Measurements from ENCODE around the gene LGMN. TPM values are rescaled to one million over a fixed set of nuclear protein-coding genes. Genes with fewer than 3 reads are reported as not detected.

The LGMN gene
- polyA plus RNA-seq, 3 donors, result 1.7 to 3.3 (median 2.9) TPM

GRCh38 chr14:92677955-92678354, 70.5 kb downstream of the LGMN start:
- Histone ChIP-seq H3K4me3 (replicated peaks in 1 of 3; ENCODE audit: low read depth in 2 of 3, low read length in 3 of 3) (no peak overlapping the region), H3K4me1 (ENCODE audit: control insufficient read depth in 1 of 2, insufficient read depth in 2 of 2, low read length in 2 of 2) (peaks cover 51 to 61% of the 10 kb centered on the region in 2 donors), H3K9me3 (replicated peaks in 1 of 2; ENCODE audit: control insufficient read depth in 1 of 2, insufficient read depth in 1 of 2, low read length in 2 of 2) (peaks cover 0 to 4% of the 10 kb centered on the region in 2 donors), H3K79me2 (ENCODE audit: insufficient read depth, low read length) (peaks cover 97% of the 10 kb centered on the region), H4K20me1 (ENCODE audit: insufficient read depth, low read length) (peaks cover 100% of the 10 kb centered on the region), H2AFZ (ENCODE audit: insufficient read depth, low read depth, low read length, poor library complexity, severe bottlenecking) (no peak overlapping the region), H3K27me3 (ENCODE audit: control insufficient read depth in 2 of 2, insufficient read depth in 2 of 2, low read length in 2 of 2) (no peaks in the 10 kb centered on the region), H3K4me2 (replicated peaks; ENCODE audit: extremely low read depth, low read length, poor library complexity, severe bottlenecking) (no peak overlapping the region), H3K27ac (ENCODE audit: low read depth in 1 of 2, low read length in 2 of 2) (peak overlapping the region in 1 of 2 donors; percentile 82), H3K9ac (ENCODE audit: insufficient read depth, low read length, poor library complexity, severe bottlenecking) (no peak overlapping the region), H3K36me3 (replicated peaks in 1 of 2; ENCODE audit: control insufficient read depth in 1 of 2, insufficient read depth in 2 of 2, low read length in 2 of 2) (peaks cover 76 to 98% of the 10 kb centered on the region in 2 donors)
- peaks cover 0 to 2% (median 0%) of the 10 kb centered on the region in 3 donors for H3K27me3 Mint-ChIP-seq (ENCODE audit: low read depth in 3 of 3)
- TF ChIP-seq, protein P1, sequence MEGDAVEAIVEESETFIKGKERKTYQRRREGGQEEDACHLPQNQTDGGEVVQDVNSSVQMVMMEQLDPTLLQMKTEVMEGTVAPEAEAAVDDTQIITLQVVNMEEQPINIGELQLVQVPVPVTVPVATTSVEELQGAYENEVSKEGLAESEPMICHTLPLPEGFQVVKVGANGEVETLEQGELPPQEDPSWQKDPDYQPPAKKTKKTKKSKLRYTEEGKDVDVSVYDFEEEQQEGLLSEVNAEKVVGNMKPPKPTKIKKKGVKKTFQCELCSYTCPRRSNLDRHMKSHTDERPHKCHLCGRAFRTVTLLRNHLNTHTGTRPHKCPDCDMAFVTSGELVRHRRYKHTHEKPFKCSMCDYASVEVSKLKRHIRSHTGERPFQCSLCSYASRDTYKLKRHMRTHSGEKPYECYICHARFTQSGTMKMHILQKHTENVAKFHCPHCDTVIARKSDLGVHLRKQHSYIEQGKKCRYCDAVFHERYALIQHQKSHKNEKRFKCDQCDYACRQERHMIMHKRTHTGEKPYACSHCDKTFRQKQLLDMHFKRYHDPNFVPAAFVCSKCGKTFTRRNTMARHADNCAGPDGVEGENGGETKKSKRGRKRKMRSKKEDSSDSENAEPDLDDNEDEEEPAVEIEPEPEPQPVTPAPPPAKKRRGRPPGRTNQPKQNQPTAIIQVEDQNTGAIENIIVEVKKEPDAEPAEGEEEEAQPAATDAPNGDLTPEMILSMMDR (IDR thresholded peaks at IDR 0.05), result no peak
- no peak overlapping the region for H3K4me3 Mint-ChIP-seq
- WGBS (ENCODE audit: insufficient coverage), result 100% methylated on average over 2 of the region's 2 CpGs
- peaks cover 6 to 14% (median 9%) of the 10 kb centered on the region in 7 donors for H3K9me3 Mint-ChIP-seq
- H3K27ac Mint-ChIP-seq, result peak overlapping the region in 3 of 7 donors; percentile 15 to 87 (median 18)
- intact Hi-C loops (cut with micrococcal nuclease), result loop anchor here in 1 of 2 donors (5.0 kb wide), 1 partner anchor 66 kb away; no protein-coding TSS in a partner anchor
- peaks cover 80 to 96% of the 10 kb centered on the region in 2 donors for H3K36me3 Mint-ChIP-seq
- DNase-seq, result no peak
- H3K4me1 Mint-ChIP-seq, result peaks cover 50% of the 10 kb centered on the region

GRCh38 chr14:92677087-92677668, 71.2 kb downstream of the LGMN start:
- Histone ChIP-seq H3K4me3 (replicated peaks in 1 of 3; ENCODE audit: low read depth in 2 of 3, low read length in 3 of 3) (peak overlapping the region in 1 of 3 experiments; percentile 55), H3K79me2 (ENCODE audit: insufficient read depth, low read length) (peaks cover 97% of the 10 kb centered on the region), H3K27me3 (ENCODE audit: control insufficient read depth in 2 of 2, insufficient read depth in 2 of 2, low read length in 2 of 2) (no peaks in the 10 kb centered on the region), H3K4me1 (ENCODE audit: control insufficient read depth in 1 of 2, insufficient read depth in 2 of 2, low read length in 2 of 2) (peaks cover 51 to 64% of the 10 kb centered on the region in 2 donors), H3K36me3 (replicated peaks in 1 of 2; ENCODE audit: control insufficient read depth in 1 of 2, insufficient read depth in 2 of 2, low read length in 2 of 2) (peaks cover 77 to 98% of the 10 kb centered on the region in 2 donors), H3K4me2 (replicated peaks; ENCODE audit: extremely low read depth, low read length, poor library complexity, severe bottlenecking) (peak overlapping the region; percentile 55), H2AFZ (ENCODE audit: insufficient read depth, low read depth, low read length, poor library complexity, severe bottlenecking) (no peak overlapping the region), H4K20me1 (ENCODE audit: insufficient read depth, low read length) (peaks cover 100% of the 10 kb centered on the region), H3K27ac (ENCODE audit: low read depth in 1 of 2, low read length in 2 of 2) (peak overlapping the region; percentile 82 to 85), H3K9ac (ENCODE audit: insufficient read depth, low read length, poor library complexity, severe bottlenecking) (no peak overlapping the region), H3K9me3 (replicated peaks in 1 of 2; ENCODE audit: control insufficient read depth in 1 of 2, insufficient read depth in 1 of 2, low read length in 2 of 2) (peaks cover 0 to 4% of the 10 kb centered on the region in 2 donors)
- Mint-ChIP-seq H3K27ac (peak overlapping the region; percentile 87 to 97 (median 95)), H3K4me3 (peak overlapping the region; percentile 61 to 67), H3K27me3 (ENCODE audit: low read depth in 3 of 3) (peaks cover 0 to 2% (median 0%) of the 10 kb centered on the region in 3 donors), H3K9me3 (peaks cover 6 to 14% (median 9%) of the 10 kb centered on the region in 7 donors), H3K36me3 (peaks cover 80 to 96% of the 10 kb centered on the region in 2 donors), H3K4me1 (peaks cover 55% of the 10 kb centered on the region)
- peak in 2 of 3 donors; percentile 76 to 85 for DNase-seq
- WGBS (ENCODE audit: insufficient coverage), result 0% methylated on average over 1 of the region's 4 CpGs
- TF ChIP-seq, protein P1 (IDR thresholded peaks at IDR 0.05), result no peak
- intact Hi-C loops (cut with micrococcal nuclease), result loop anchor here in 1 of 2 donors (5.0 kb wide), 1 partner anchor 65 kb away; no protein-coding TSS in a partner anchor
